Panc1 (cell line): ENCODE data around the gene MANEAL. TPM values are rescaled to one million over a fixed set of nuclear protein-coding genes. Genes with fewer than 3 reads are reported as not detected.

Experiments
- ATAC-seq: fragments of 200-7000 bp; cut with Tn5 transposase; 2 replicates; pipeline ENCODE4 v1.9.1; 2020; ENCODE audit warnings: mild to moderate bottlenecking, moderate library complexity
- BruUV-seq: library from RNA; stranded (reverse); fragments of 400-500 nt; replicated peaks from 2 replicates; lab custom pipeline; 2021; lab: Mats Ljungman, UMichigan
- CTCF ChIA-PET: fragments of 300-600 bp; sonication (Branson Sonifier 250); formaldehyde crosslinking; loops from one replicate; lab custom pipeline; 2022; ENCODE audit warnings: antibody characterized with exemption; lab: Charles Lee
- POLR2A ChIA-PET: fragments of 300-600 bp; sonication (Branson Sonifier 250); formaldehyde crosslinking; loops from one replicate; lab custom pipeline; 2022; ENCODE audit warnings: antibody characterized with exemption; lab: Charles Lee
- DNase-seq: peaks from one replicate; pipeline ENCODE4 v3.0.0-alpha.2; 2010; ENCODE audit warnings: low read depth, low spot score
- H3K27ac ChIP-seq: 2 replicates; pipeline ENCODE4 v1.5.1; 2011; ENCODE audit warnings: mild to moderate bottlenecking, low read length, inconsistent platforms
- H3K27me3 ChIP-seq: fragments of 200-500 bp; sonication (Bioruptor generic); 2 replicates; pipeline ENCODE4 v1.6.0; 2014; ENCODE audit warnings: low read length, inconsistent platforms; ENCODE audit not compliant: control insufficient read depth, insufficient read depth
- H3K36me3 ChIP-seq: fragments of 200-500 bp; sonication (Bioruptor generic); 2 replicates; pipeline ENCODE4 v1.5.1; 2014; ENCODE audit warnings: inconsistent platforms, mild to moderate bottlenecking, low read length, moderate library complexity; ENCODE audit not compliant: control insufficient read depth, insufficient read depth
- H3K4me1 ChIP-seq: 2 replicates; pipeline ENCODE4 v1.5.1; 2011; ENCODE audit warnings: inconsistent platforms, mild to moderate bottlenecking, low read length, moderate library complexity; ENCODE audit not compliant: control insufficient read depth, insufficient read depth
- H3K4me3 ChIP-seq, 2 experiments: 2 replicates each; pipeline ENCODE4 v1.5.1; 2011 to 2012; ENCODE audit warnings: low read depth in 2 of 2, low read length in 2 of 2, mild to moderate bottlenecking in 2 of 2, inconsistent platforms in 1 of 2, moderate library complexity in 1 of 2
- H3K9me3 ChIP-seq: fragments of 200-500 bp; sonication (Bioruptor generic); 2 replicates; pipeline ENCODE4 v1.5.1; 2014; ENCODE audit warnings: low read depth, mild to moderate bottlenecking, inconsistent platforms, low read length, moderate library complexity; ENCODE audit not compliant: control insufficient read depth, insufficient read depth
- POLR2AphosphoS5 ChIP-seq: IDR thresholded peaks from 2 replicates; pipeline ENCODE4 v1.6.1; 2012; ENCODE audit warnings: mild to moderate bottlenecking, low read depth, low read length, moderate library complexity
- SIN3A ChIP-seq: IDR thresholded peaks from 2 replicates; pipeline ENCODE4 v1.6.1; 2012; ENCODE audit warnings: low read depth, mild to moderate bottlenecking, low read length, moderate library complexity, borderline replicate concordance; ENCODE audit not compliant: insufficient read depth
- TCF7L2 ChIP-seq: IDR thresholded peaks from 2 replicates; pipeline ENCODE4 v1.6.1; 2011; ENCODE audit warnings: mild to moderate bottlenecking, low read depth, low read length, inconsistent platforms
- in situ Hi-C: cut with HindIII; loops from 2 replicates; pipeline ENCODE4 v1.10.0; 2016; ENCODE audit warnings: low sequenced_read_pairs, low pct_unique_long_range_greater_than_20kb
- intact Hi-C: fragments of 100-400 bp; cut with micrococcal nuclease; formaldehyde crosslinking; loops from one replicate; pipeline ENCODE4 v1.10.0; 2022; ENCODE audit not compliant: unreplicated experiment
- total RNA-seq: library from RNA; stranded (reverse); gene quantifications from one replicate; pipeline ENCODE4 v1.2.1, GENCODE V29; 2021; ENCODE audit not compliant: unreplicated experiment
- TF ChIP-seq, protein P1 (sequence below), 2 experiments: IDR thresholded peaks; 2 replicates each; pipeline ENCODE4 v1.6.1; 2011 to 2012; ENCODE audit warnings: low read depth in 2 of 2, control low read depth in 1 of 2, low read length in 1 of 2, mild to moderate bottlenecking in 1 of 2, moderate library complexity in 1 of 2; ENCODE audit not compliant: insufficient read depth in 1 of 2
- TF ChIP-seq, protein P2 (sequence below): fragments of 450-650 bp; IDR thresholded peaks from 2 replicates; pipeline ENCODE4 v1.5.1; 2017; ENCODE audit warnings: mild to moderate bottlenecking

The MANEAL gene
- total RNA-seq, 1 experiment from 2014 or later = 29.7 TPM

- in situ Hi-C loops (no loop called here), intact Hi-C loops (no loop called here)
- no peak overlapping the region for H3K4me3 ChIP-seq
- CTCF ChIA-PET = no interaction called here
- POLR2A ChIA-PET = no interaction called here
- DNase-seq (no peak), ATAC-seq (no peak)
- H3K27ac ChIP-seq = no peak overlapping the region
- H3K36me3 ChIP-seq = peaks cover 25% of the 10 kb centered on the region
- TF ChIP-seq, protein P1, sequence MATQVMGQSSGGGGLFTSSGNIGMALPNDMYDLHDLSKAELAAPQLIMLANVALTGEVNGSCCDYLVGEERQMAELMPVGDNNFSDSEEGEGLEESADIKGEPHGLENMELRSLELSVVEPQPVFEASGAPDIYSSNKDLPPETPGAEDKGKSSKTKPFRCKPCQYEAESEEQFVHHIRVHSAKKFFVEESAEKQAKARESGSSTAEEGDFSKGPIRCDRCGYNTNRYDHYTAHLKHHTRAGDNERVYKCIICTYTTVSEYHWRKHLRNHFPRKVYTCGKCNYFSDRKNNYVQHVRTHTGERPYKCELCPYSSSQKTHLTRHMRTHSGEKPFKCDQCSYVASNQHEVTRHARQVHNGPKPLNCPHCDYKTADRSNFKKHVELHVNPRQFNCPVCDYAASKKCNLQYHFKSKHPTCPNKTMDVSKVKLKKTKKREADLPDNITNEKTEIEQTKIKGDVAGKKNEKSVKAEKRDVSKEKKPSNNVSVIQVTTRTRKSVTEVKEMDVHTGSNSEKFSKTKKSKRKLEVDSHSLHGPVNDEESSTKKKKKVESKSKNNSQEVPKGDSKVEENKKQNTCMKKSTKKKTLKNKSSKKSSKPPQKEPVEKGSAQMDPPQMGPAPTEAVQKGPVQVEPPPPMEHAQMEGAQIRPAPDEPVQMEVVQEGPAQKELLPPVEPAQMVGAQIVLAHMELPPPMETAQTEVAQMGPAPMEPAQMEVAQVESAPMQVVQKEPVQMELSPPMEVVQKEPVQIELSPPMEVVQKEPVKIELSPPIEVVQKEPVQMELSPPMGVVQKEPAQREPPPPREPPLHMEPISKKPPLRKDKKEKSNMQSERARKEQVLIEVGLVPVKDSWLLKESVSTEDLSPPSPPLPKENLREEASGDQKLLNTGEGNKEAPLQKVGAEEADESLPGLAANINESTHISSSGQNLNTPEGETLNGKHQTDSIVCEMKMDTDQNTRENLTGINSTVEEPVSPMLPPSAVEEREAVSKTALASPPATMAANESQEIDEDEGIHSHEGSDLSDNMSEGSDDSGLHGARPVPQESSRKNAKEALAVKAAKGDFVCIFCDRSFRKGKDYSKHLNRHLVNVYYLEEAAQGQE (IDR thresholded peaks at IDR 0.05; ENCODE audit: insufficient read depth in 1 of 2, low read depth in 2 of 2, low read length in 1 of 2) = no peak
- TF ChIP-seq TCF7L2 (no peak), SIN3A (no peak), POLR2AphosphoS5 (no peak)
- TF ChIP-seq, protein P2, sequence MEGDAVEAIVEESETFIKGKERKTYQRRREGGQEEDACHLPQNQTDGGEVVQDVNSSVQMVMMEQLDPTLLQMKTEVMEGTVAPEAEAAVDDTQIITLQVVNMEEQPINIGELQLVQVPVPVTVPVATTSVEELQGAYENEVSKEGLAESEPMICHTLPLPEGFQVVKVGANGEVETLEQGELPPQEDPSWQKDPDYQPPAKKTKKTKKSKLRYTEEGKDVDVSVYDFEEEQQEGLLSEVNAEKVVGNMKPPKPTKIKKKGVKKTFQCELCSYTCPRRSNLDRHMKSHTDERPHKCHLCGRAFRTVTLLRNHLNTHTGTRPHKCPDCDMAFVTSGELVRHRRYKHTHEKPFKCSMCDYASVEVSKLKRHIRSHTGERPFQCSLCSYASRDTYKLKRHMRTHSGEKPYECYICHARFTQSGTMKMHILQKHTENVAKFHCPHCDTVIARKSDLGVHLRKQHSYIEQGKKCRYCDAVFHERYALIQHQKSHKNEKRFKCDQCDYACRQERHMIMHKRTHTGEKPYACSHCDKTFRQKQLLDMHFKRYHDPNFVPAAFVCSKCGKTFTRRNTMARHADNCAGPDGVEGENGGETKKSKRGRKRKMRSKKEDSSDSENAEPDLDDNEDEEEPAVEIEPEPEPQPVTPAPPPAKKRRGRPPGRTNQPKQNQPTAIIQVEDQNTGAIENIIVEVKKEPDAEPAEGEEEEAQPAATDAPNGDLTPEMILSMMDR = no peak
- BruUV-seq = no TSS peak
- H3K27me3 ChIP-seq = no peaks in the 10 kb centered on the region
- H3K4me1 ChIP-seq = peaks cover 9% of the 10 kb centered on the region
- H3K9me3 ChIP-seq = no peaks in the 10 kb centered on the region
Measured at GRCh38 chr1:37802439-37802838, 8.8 kb downstream of the MANEAL start.

GRCh38 chr1:37807220-37807554 lies 13.5 kb downstream of the MANEAL start:
- intact Hi-C loops (no loop called here), in situ Hi-C loops (no loop called here)
- peak overlapping the region; percentile 94 to 98 for H3K4me3 ChIP-seq
- peaks cover 32% of the 10 kb centered on the region for H3K4me1 ChIP-seq
- peaks cover 30% of the 10 kb centered on the region for H3K36me3 ChIP-seq
- BruUV-seq = TSS peak; percentile 58
- CTCF ChIA-PET = no interaction called here
- H3K9me3 ChIP-seq = no peaks in the 10 kb centered on the region
- peak overlapping the region; percentile 94 for H3K27ac ChIP-seq
- DNase-seq (no peak), ATAC-seq (no peak)
- no peaks in the 10 kb centered on the region for H3K27me3 ChIP-seq
- TF ChIP-seq TCF7L2 (no peak), SIN3A (no peak), POLR2AphosphoS5 (no peak)
- TF ChIP-seq, protein P1 (IDR thresholded peaks at IDR 0.05; ENCODE audit: insufficient read depth in 1 of 2, low read depth in 2 of 2, low read length in 1 of 2) = no peak
- TF ChIP-seq, protein P2 = no peak
- POLR2A ChIA-PET = interaction anchor here (0.6 to 2.3 kb wide), 4 partner anchors 8 to 115 kb away, joined by 3 to 12 read pairs (median 6); partner anchors contain the start of gene MTF1
